Cortex of kidney (tissue), 1 donor: ENCODE measurements around the gene ZDHHC4.

Experiments used
- DNase-seq: peaks from one replicate; lab custom pipeline; 2025; lab: John Stamatoyannopoulos, UW

ZDHHC4 gene

GRCh38 chr7:6577369-6578113 is at the start of gene ZDHHC4:
ZDHHC4 (plus strand) TSS chr7:6577454; CDS start chr7:6580562, 3,108 bp downstream.
- no peak for DNase-seq

GRCh38 chr7:6528401-6529130 is 48.7 kb upstream of the ZDHHC4 start:
- no peak for DNase-seq

GRCh38 chr7:6529643-6530042 is 47.6 kb upstream of the ZDHHC4 start:
- no peak for DNase-seq

DNA sequence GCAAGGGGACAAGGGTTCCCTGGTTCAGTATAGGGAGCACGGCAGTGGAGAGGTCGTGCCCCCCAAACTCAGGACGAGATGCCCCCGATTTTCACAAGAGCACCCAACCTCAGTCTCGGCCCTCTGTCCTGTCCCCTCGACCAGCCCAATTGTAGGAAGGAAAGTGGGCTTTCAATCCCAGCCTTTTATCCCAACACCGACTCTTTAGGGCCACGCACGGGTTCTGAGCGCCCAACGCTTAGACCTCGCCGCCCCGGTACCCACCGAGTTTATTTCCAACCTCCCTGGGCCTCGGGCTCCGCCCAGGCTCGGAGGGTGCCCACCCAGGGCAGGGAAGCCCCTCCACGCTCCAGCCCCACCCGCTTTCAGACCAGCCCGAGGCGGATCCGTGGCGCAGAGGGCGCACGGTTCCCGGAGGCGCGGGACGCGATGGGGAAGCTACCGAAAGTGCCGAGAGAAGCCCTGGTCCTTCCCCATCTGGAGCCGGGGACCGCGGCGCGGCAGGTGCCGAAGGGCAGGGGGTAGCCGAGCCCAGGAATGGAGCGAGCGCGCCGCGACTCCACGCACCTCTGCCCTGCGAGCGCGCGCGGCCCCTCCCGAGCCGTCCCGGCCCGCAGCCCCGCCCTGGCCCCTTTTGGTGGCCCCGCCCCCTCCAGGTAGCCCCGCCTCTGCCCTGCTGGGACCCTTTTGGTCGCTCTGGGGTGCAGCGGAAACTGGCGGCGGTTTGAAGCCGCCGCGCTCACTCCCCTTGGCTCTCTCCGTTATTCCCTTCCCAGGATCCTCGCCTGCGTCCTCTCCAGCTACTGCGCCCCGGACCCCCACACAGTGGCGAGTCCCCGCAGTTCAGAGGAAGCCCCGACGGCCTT is 46.4 kb upstream of the ZDHHC4 start:
- DNase-seq = no peak

DNA sequence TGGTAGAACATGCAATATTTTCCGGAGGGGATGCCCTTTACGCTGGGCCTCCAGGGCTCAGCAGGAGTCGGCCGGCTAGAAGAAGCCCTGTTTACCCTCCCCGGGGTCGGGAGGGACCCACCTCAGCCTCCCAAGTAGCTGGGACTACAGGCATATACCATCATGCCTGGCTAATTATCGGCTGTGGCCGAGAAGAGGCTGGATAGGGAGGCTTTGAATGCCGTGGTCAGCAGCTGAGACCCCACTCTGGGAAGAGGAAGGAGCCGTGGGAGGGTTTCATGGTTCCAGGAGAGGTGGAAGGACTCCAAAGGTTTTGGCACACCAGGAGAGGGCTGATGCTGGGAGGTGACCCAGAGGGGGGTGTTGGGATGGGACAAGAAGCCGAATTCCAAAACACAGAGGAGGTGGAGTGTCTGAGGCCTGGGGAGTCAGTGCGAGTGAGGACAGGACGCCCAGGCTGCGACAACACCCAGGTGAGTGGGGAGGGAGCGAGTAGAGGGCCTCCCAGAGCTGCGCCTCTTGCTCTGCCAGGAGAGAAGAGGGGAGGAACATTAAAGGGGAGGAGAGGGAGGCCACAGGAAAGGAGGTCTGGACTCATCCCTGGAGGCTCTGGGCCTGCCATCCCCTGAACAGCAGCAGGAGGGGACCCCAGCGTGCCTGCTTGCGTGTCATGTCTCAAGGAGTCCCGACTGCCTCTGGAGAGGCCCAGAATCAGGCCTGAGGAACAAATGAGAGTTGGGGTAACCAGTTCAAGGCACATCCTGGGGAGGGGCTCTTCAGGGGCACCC is 45.6 kb upstream of the ZDHHC4 start:
- no peak for DNase-seq

DNA sequence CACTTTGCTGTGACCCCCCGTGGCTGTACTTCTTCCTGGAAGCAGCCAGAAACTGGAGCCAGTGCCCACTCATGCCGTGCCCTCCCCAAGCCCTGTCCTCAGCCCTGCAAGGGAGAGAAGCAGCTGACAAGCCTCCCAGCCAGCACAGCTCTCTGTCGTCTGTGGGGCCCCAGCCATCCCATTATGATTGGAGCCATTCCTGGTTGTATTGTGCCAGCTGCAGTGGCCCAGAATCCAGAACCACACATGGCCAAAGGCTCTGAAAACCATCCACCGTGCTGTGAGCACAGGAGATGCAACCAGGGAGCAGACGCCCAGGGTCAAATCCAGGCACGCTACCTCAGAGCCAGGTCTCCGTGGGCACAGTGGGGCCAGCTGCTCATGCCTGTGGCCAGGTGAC is 44.7 kb upstream of the ZDHHC4 start:
- no peak for DNase-seq

GRCh38 chr7:6533893-6534495 is 43.3 kb upstream of the ZDHHC4 start:
- DNase-seq = no peak

- DNase-seq = no peak
Measured at GRCh38 chr7:6536262-6537260, 40.7 kb upstream of the ZDHHC4 start.

DNA sequence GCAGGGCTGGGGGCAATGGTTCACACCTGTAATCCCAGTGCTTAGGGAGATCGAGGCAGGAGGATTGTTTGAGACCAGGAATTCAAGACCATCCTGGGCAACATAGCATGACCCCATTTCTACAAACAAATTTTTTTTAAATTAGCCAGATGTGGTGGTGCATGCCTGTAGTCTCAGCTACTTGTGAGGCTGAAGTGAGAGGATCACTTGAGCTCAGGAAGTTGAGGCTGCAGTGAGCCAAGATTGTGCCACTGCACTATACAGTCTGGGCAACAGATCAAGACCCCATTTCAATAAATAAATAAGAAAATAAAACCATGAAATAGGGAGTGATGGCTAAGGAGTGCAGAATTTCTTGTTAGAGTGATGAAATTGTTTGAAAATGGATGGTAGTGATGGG is 34.9 kb upstream of the ZDHHC4 start:
- no peak for DNase-seq

- no peak for DNase-seq
Measured at GRCh38 chr7:6545398-6546126, 31.7 kb upstream of the ZDHHC4 start.

DNA sequence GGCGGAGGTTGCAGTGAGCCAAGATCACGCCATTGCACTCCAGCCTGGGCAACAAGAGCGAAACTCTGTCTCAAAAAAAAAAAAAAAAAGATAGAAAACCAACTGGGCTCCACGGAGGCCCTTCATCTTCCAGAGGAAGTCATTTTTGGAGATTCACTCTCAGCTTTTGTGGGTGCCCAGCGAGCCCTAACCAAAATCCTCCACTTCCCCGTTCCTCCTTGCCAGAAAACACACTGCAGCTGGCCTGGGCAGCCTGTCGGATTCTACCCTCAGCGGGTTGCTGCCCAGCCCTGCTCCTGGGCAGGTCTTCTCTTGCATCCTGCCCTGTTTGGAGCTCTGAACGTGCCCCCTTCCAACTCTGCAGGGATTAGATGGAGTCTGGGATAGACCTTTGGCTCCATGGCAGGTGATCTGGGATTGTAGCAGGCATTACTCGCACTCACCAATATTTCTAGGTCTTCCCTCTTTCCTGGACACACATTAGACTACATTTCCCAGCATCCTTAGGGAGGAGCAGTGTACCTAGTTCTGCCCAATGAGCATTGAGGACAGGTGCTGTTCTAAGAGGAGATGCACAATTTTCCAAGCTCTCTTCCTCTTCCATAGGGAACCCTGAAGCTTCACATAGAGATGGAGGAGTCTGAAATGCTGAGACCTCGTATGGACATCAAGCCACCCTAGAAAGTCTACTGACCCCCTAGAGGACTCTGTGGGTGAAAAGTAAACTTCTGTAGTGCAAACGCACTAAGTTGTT is 30.6 kb upstream of the ZDHHC4 start:
- DNase-seq = no peak

DNA sequence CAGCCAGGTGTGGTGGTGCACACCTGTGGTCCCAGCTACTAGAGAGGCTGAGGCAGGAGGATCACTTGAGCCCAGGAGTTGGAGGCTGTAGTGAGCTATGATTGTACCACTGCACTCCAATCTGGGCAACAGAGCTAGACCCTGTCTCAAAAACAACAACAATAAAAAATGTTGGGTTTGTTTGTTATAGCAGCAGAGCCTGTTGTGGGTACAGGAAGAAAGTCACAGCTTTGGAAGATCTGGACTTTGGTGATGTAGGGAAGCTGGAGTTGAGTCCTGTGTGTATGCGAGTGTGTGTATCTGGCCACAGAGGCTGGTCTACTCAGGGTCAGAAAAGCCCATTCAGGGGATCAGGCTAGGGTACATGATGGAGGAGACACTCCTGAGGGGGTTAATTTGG is 29.9 kb upstream of the ZDHHC4 start:
- no peak for DNase-seq

DNA sequence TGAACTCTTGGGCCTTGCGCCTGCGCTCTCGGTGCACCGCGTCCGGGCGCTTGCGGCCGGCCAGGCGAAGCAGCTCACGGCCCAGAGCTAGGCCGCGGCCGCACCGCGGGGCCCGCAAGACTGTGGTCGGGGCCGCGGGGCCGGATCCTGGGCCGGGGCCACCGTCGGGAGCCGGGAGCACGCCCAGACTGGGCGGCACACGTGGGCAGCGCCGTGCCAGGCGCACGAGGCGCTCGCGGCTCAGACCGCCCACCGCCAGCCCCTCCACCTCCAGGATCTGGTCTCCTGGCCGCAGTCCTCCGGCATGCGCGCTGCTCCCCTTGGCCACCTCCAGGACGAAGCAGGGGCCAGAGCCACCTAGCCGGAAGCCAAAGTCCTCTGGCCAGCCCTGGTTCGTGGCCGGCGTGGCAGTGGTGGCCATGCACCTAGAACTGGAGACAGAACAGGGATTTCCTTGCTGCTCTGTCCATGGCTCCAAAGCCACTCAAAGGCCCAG is 26.2 kb upstream of the ZDHHC4 start, which contains the start of gene GRID2IP:
Gene GRID2IP, minus strand, starts transcription at position 446 of the 496 bp plus-strand sequence. Its CDS starts 25 bp downstream, at position 421.
- DNase-seq = no peak

- no peak for DNase-seq
Measured at GRCh38 chr7:6553448-6554044, 23.7 kb upstream of the ZDHHC4 start.

DNA sequence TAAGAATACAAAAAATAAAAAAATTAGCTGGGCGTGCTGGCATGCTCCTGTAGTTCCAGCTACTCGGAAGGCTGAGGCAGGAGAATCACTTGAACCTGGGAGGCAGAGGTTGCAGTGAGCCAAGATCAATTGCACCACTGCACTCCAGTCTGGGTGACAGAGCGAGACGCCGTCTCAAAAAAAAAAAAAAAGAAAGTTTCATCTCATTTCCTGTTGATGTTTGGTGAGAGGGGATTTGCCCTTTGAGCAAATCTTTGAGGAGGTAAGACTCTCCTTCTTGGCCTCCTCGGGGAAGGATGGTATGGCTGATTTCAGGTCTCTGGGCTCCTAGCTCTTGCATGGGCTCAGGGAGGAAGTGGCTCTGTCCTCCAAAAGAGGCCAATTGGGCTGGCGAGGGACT is 22.4 kb upstream of the ZDHHC4 start:
- DNase-seq = no peak

DNA sequence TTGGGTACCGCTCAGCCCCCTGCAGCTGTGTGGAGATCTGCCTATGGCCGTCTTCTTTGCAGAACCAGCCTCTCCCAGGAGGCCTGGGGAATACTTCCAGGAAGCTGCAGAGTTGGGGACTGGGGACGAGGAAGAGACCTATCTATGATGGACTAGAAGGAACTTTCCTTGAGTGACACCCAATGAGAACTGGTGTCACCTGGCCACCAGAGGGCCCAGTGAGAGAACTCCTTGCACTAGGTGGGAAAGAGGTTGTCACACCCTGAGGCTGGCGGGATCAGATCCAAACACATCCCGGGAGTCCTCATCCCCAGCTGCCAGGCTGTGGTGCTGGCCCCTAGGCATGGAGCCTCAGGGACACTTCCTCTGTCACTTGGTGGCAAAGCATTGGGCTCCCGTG is 21.1 kb upstream of the ZDHHC4 start:
- no peak for DNase-seq

DNA sequence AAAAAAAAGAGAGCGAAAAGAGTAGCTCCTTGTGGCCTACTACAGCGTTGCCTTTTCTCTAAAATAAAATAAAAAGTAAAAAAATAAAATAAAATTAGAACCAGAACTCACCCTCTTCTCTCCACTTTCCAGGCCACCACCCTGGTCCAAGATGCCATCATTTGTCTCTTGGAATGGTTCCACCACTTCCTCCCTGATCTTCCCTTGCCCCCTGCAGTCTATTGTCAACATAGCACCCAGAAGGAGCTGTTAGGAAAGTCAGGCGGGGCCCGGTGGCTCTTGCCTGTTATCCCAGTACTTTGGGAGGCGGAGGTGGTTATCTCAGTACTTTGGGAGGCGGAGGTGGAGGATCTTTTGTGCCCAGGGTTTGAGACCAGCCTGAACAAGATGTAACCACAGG is 18.4 kb upstream of the ZDHHC4 start:
- no peak for DNase-seq

GRCh38 chr7:6559896-6560295 is 17.4 kb upstream of the ZDHHC4 start:
- no peak for DNase-seq
